ENCODE measurements around the gene PNMA6E. TPM values are rescaled to one million over a fixed set of nuclear protein-coding genes. Genes with fewer than 3 reads are reported as not detected.
A peak's percentile ranks its signal among the peaks of the same experiment; 100 is the strongest.

PNMA6E gene
- total and polyA plus RNA-seq, 9 of the 15 experiments (the other 6 are each of a cell fraction or from before 2014, with no cell fraction given), result 0.03 TPM; not detected in 8

- TF ChIP-seq CHD7 (IDR thresholded peaks at IDR 0.05; ENCODE audit: low read depth, low read length) (no peak), CBX1 (IDR thresholded peaks at IDR 0.05; ENCODE audit: low read depth) (no peak), KLF6 (CRISPR knock-in tag; IDR thresholded peaks at IDR 0.05; ENCODE audit: borderline replicate concordance) (no peak), SOX6 (IDR thresholded peaks at IDR 0.05) (no peak; the same call in 1 of the 2 replicates), ZNF318 (IDR thresholded peaks at IDR 0.05; ENCODE audit: borderline replicate concordance in 1 of 2, low read depth in 1 of 2) (0 out of 4 replicates have a peak, but pooled peaks of 1 of the 2 experiments have one; percentile 24), RBM25 (IDR thresholded peaks at IDR 0.05; ENCODE audit: low read depth, low read length, severe bottlenecking) (no peak)
These were observed 19.2 kb downstream of the PNMA6E start (continued) for GRCh38 chrX:153381684-153382532.

All from K562 (cell line).